K562 (cell line): ENCODE data around the gene ACOT7. TPM values are rescaled to one million over a fixed set of nuclear protein-coding genes. Genes with fewer than 3 reads are reported as not detected.

Source experiments
- ATAC-seq: fragments of 200-7000 bp; cut with Tn5 transposase; 3 replicates; pipeline ENCODE4 v1.9.1; 2020; ENCODE audit warnings: moderate library complexity
- BruUV-seq: library from RNA; stranded (reverse); fragments of 400-500 nt; replicated peaks from 2 replicates; lab custom pipeline; 2021; lab: Mats Ljungman, UMichigan
- CTCF ChIA-PET: fragments of 300-600 bp; formaldehyde crosslinking; extraction: SDS; loops from one replicate; lab custom pipeline; 2021; ENCODE audit warnings: low intra/inter-chr PET ratio; lab: Yijun Ruan, JAX
- POLR2A ChIA-PET: fragments of 300-600, 350-650 bp; sonication (Branson Sonifier 250); formaldehyde crosslinking; extraction: SDS; loops from one replicate; lab custom pipeline; 2021; ENCODE audit warnings: antibody characterized with exemption, inconsistent platforms; lab: Yijun Ruan, JAX
- DNase-seq, 4 experiments: peaks; one replicate each; pipeline versions ENCODE4 v3.0.0 to v3.0.0-alpha.2; 2011 to 2018; ENCODE audit warnings: low spot score in 3 of 4, mixed read lengths in 3 of 4; ENCODE audit errors: extremely low read depth in 1 of 4
- FAIRE-seq: peaks from 2 replicates; lab custom pipeline; 2011; peaks lifted over from hg19 to GRCh38; lab: Jason Lieb, UNC
- H2AFZ ChIP-seq: 2 replicates; pipeline ENCODE4 v1.6.0; 2011; ENCODE audit warnings: low read depth, low read length, control low read depth, inconsistent platforms
- H3K27ac ChIP-seq: fragments of 200-600 bp; 3 replicates; pipeline ENCODE4 v1.8.0; 2011; ENCODE audit warnings: low read depth, mild to moderate bottlenecking, control low read depth, inconsistent platforms, low read length, moderate library complexity, mixed read lengths; ENCODE audit errors: extremely low read depth
- H3K27me3 ChIP-seq, 2 experiments: fragments of 300-600 bp in 1 of 2; 2 replicates in 1 of 2; 3 replicates in 1 of 2; pipeline versions ENCODE4 v1.6.0 to v1.8.0; 2011; ENCODE audit warnings: inconsistent platforms in 2 of 2, low read length in 2 of 2, mild to moderate bottlenecking in 1 of 2, mixed read lengths in 1 of 2, moderate library complexity in 1 of 2; ENCODE audit not compliant: control insufficient read depth in 2 of 2, insufficient read depth in 2 of 2
- H3K36me3 ChIP-seq: fragments of 300-600 bp; 3 replicates; pipeline ENCODE4 v1.8.0; 2011; ENCODE audit warnings: mild to moderate bottlenecking, low read length, inconsistent platforms; ENCODE audit not compliant: control insufficient read depth, insufficient read depth
- H3K4me1 ChIP-seq, 2 experiments: fragments of 200-600 bp in 1 of 2; replicated peaks in 1 of 2; 2 replicates in 1 of 2; 3 replicates in 1 of 2; pipeline versions ENCODE4 v1.5.1 to v1.8.0; 2011; ENCODE audit warnings: inconsistent platforms in 2 of 2, low read length in 2 of 2, mild to moderate bottlenecking in 1 of 2, mixed read lengths in 1 of 2, moderate library complexity in 1 of 2; ENCODE audit not compliant: control insufficient read depth in 2 of 2, insufficient read depth in 2 of 2
- H3K4me2 ChIP-seq: 2 replicates; pipeline ENCODE4 v1.6.1; 2011; ENCODE audit warnings: low read length, control low read depth, inconsistent platforms, mixed read lengths; ENCODE audit not compliant: insufficient read depth
- H3K4me3 ChIP-seq: fragments of 200-600 bp; sonication (generic), shearing (Covaris generic); 2 replicates; pipeline ENCODE4 v1.5.1; 2016; ENCODE audit warnings: control low read depth, inconsistent platforms
- H3K79me2 ChIP-seq: fragments of 200-600 bp; 3 replicates; pipeline ENCODE4 v1.8.0; 2011; ENCODE audit warnings: low read length, inconsistent platforms; ENCODE audit not compliant: control insufficient read depth, insufficient read depth
- H3K9ac ChIP-seq, 2 experiments: 2 replicates each; pipeline versions ENCODE4 v1.6.0 to v1.6.1; 2011; ENCODE audit warnings: low read depth in 2 of 2, low read length in 2 of 2, control low read depth in 1 of 2, inconsistent platforms in 1 of 2, mild to moderate bottlenecking in 1 of 2, mixed read lengths in 1 of 2; ENCODE audit not compliant: insufficient read depth in 1 of 2
- H3K9me1 ChIP-seq: one replicate; pipeline ENCODE4 v1.6.0; 2011; ENCODE audit warnings: inconsistent platforms, mild to moderate bottlenecking, low read length, moderate library complexity; ENCODE audit not compliant: control insufficient read depth, insufficient read depth
- H3K9me3 ChIP-seq: replicated peaks from 2 replicates; pipeline ENCODE4 v1.5.1; 2011; ENCODE audit warnings: low read depth, low read length, inconsistent platforms; ENCODE audit not compliant: control insufficient read depth, insufficient read depth
- H4K20me1 ChIP-seq: replicated peaks from 2 replicates; pipeline ENCODE4 v1.6.1; 2011; ENCODE audit warnings: low read length, inconsistent platforms, mixed read lengths; ENCODE audit not compliant: control insufficient read depth, insufficient read depth
- CBX8 ChIP-seq: fragments of 200-600 bp; sonication (generic); IDR thresholded peaks from 2 replicates; pipeline ENCODE4 v1.6.1; 2012; ENCODE audit warnings: borderline replicate concordance, mixed run types, low read depth, mild to moderate bottlenecking, moderate library complexity, mixed read lengths, low read length, control low read depth, inconsistent platforms; ENCODE audit not compliant: poor library complexity, severe bottlenecking; ENCODE audit errors: extremely low read depth
- NCOA2 ChIP-seq, 2 experiments: fragments of 450-650 bp; IDR thresholded peaks; 2 replicates each; pipeline ENCODE4 v1.6.1; 2018; ENCODE audit warnings: mild to moderate bottlenecking in 2 of 2, moderate library complexity in 1 of 2; ENCODE audit not compliant: partially characterized antibody in 2 of 2
- NFE2 ChIP-seq: IDR thresholded peaks from 2 replicates; pipeline ENCODE4 v1.6.1; 2014; ENCODE audit warnings: antibody characterized with exemption, low read depth
- NR4A1 ChIP-seq, 2 experiments: fragments of 250-450 bp in 1 of 2; fragments of 450-650 bp in 1 of 2; sonication (Bioruptor Pico) in 1 of 2; IDR thresholded peaks; 2 replicates each; pipeline versions ENCODE4 v1.4.0 to v1.6.1; 2016 to 2020; ENCODE audit warnings: mild to moderate bottlenecking in 2 of 2, missing compliant biosample characterization in 1 of 2, missing genetic modification characterization in 1 of 2, moderate library complexity in 1 of 2
- PHTF2 ChIP-seq: fragments of 250-450 bp; sonication (Bioruptor Pico); IDR thresholded peaks from 2 replicates; pipeline ENCODE4 v1.5.0; 2021; ENCODE audit warnings: mild to moderate bottlenecking
- PTTG1 ChIP-seq: fragments of 450-650 bp; IDR thresholded peaks from 2 replicates; pipeline ENCODE4 v1.6.1; 2016; ENCODE audit warnings: low read depth, mild to moderate bottlenecking, missing genetic modification characterization, missing compliant biosample characterization
- RBM25 ChIP-seq: fragments of 200-400 bp; formaldehyde crosslinking; IDR thresholded peaks from 2 replicates; pipeline ENCODE4 v1.6.1; 2018; ENCODE audit warnings: low read length, low read depth, moderate library complexity; ENCODE audit not compliant: severe bottlenecking
- RCOR1 ChIP-seq, 2 experiments: IDR thresholded peaks; 2 replicates each; pipeline ENCODE4 v1.6.1; 2012; ENCODE audit warnings: low read depth in 2 of 2, low read length in 2 of 2, borderline replicate concordance in 1 of 2, improper control_type of control experiment in 1 of 2
- SRSF9 ChIP-seq: fragments of 200-400 bp; formaldehyde crosslinking; IDR thresholded peaks from 2 replicates; pipeline ENCODE4 v1.6.1; 2017; ENCODE audit warnings: low read depth, low read length, borderline replicate concordance
- TCF7 ChIP-seq: sonication (generic); IDR thresholded peaks from 2 replicates; pipeline ENCODE4 v1.6.1; 2016; ENCODE audit warnings: antibody characterized with exemption, borderline replicate concordance
- ZNF133 ChIP-seq: fragments of 250-450 bp; sonication (Bioruptor Pico); IDR thresholded peaks from 2 replicates; pipeline ENCODE4 v1.4.0; 2020; ENCODE audit warnings: mild to moderate bottlenecking
- ZNF134 ChIP-seq: fragments of 250-450 bp; sonication (Bioruptor Pico); conservative IDR thresholded peaks from 2 replicates; pipeline ENCODE4 v1.4.0; 2020
- ZNF75A ChIP-seq: fragments of 450-650 bp; formaldehyde crosslinking; IDR thresholded peaks from 2 replicates; pipeline ENCODE4 v1.4.0; 2020; ENCODE audit warnings: mild to moderate bottlenecking
- WGBS: fragments of 100-300 bp; shearing (Covaris generic); methylation state at CpG from one replicate; pipeline ENCODE4 v1.1.6; 2016; ENCODE audit warnings: low coverage, mixed read lengths; ENCODE audit not compliant: insufficient coverage; ENCODE audit errors: missing lambda C conversion rate; 5-methylcytosine and 5-hydroxymethylcytosine counted together
- in situ Hi-C: fragments of 300-500 bp; cut with MboI; formaldehyde crosslinking; loops from 4 replicates; pipeline ENCODE4 v1.15.0; 2018; ENCODE audit warnings: inconsistent platforms, mixed read lengths
- intact Hi-C: fragments of 100-400 bp; cut with micrococcal nuclease; formaldehyde crosslinking; loops from 2 replicates; pipeline ENCODE4 v1.14.2; 2022
- polyA plus RNA-seq, 8 experiments: library from polyadenylated mRNA; depleted of rRNA in 4 of 8; stranded (reverse) in 5 of 8; unstranded in 3 of 8; fragments of >200 nt; fragmentation: Nextera tagmentation in 2 of 8; fragmentation: Illumina TruSeq in 1 of 8; extraction: Ambion mirVana in 2 of 8; extraction: Trizol in 1 of 8; gene quantifications; 2 replicates each; pipeline versions ENCODE4 v1.2.1 to v1.2.3, GENCODE V29; 2011 to 2014; ENCODE audit warnings: inconsistent platforms in 1 of 8, missing spikeins in 1 of 8
- total RNA-seq, 7 experiments: library from RNA; depleted of rRNA in 6 of 7; stranded (reverse); fragments of >200 nt in 6 of 7; fragmentation: Illumina TruSeq in 2 of 7; extraction: Trizol in 2 of 7; gene quantifications; 2 replicates each; pipeline versions ENCODE4 v1.2.1 to v1.2.3, GENCODE V29; 2011 to 2021; ENCODE audit warnings: low replicate concordance in 1 of 7
- TF ChIP-seq, protein P1 (sequence below): IDR thresholded peaks from 2 replicates; pipeline ENCODE4 v1.6.1; 2011; ENCODE audit warnings: borderline replicate concordance, low read depth, mild to moderate bottlenecking, moderate library complexity, low read length; ENCODE audit not compliant: insufficient read depth, poor library complexity, severe bottlenecking
- TF ChIP-seq, protein P2 (sequence below): sonication (generic); IDR thresholded peaks from 2 replicates; pipeline ENCODE4 v1.6.1; 2016
- TF ChIP-seq, protein P3 (sequence below): fragments of 250-450 bp; sonication (Bioruptor Pico); IDR thresholded peaks from 2 replicates; pipeline ENCODE4 v1.5.0; 2021; ENCODE audit warnings: mild to moderate bottlenecking, borderline replicate concordance

Gene ACOT7
- total and polyA plus RNA-seq, 9 of the 15 experiments (the other 6 are each of a cell fraction or from before 2014, with no cell fraction given): 7.0 to 92.6 (median 37.2) TPM

DNA sequence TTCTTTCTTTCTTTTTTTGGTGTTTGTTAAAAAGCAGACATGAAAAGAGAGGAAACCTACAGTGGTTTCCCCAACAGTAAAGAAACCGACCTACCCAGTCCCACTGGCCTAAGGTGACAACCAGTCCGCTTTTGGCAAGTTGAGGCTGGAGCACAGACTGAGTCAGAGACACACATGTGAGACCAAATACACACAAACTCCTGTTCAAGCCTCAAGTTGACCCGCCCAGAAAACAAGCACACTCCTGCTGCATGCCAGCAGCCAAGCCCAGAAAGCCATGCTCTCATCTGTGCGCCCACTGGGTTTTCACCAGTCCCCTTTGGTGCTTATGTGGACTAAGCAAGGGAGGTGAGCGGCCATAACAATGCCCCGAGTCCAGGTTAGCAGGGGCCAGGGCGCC, 68.1 kb downstream of the ACOT7 start (continued):
- TF ChIP-seq NR4A1 (CRISPR knock-in tag; IDR thresholded peaks at IDR 0.05): no peak
- TF ChIP-seq NR4A1 (tag; IDR thresholded peaks at IDR 0.05): no peak
- TF ChIP-seq, protein P1, sequence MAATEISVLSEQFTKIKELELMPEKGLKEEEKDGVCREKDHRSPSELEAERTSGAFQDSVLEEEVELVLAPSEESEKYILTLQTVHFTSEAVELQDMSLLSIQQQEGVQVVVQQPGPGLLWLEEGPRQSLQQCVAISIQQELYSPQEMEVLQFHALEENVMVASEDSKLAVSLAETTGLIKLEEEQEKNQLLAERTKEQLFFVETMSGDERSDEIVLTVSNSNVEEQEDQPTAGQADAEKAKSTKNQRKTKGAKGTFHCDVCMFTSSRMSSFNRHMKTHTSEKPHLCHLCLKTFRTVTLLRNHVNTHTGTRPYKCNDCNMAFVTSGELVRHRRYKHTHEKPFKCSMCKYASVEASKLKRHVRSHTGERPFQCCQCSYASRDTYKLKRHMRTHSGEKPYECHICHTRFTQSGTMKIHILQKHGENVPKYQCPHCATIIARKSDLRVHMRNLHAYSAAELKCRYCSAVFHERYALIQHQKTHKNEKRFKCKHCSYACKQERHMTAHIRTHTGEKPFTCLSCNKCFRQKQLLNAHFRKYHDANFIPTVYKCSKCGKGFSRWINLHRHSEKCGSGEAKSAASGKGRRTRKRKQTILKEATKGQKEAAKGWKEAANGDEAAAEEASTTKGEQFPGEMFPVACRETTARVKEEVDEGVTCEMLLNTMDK: no peak
- TF ChIP-seq RCOR1 (IDR thresholded peaks at IDR 0.05; ENCODE audit: borderline replicate concordance in 1 of 2, low read depth in 2 of 2, low read length in 2 of 2): no peak
- no peak for TF ChIP-seq CBX8
- TF ChIP-seq, protein P2, sequence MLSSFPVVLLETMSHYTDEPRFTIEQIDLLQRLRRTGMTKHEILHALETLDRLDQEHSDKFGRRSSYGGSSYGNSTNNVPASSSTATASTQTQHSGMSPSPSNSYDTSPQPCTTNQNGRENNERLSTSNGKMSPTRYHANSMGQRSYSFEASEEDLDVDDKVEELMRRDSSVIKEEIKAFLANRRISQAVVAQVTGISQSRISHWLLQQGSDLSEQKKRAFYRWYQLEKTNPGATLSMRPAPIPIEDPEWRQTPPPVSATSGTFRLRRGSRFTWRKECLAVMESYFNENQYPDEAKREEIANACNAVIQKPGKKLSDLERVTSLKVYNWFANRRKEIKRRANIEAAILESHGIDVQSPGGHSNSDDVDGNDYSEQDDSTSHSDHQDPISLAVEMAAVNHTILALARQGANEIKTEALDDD: no peak

DNA sequence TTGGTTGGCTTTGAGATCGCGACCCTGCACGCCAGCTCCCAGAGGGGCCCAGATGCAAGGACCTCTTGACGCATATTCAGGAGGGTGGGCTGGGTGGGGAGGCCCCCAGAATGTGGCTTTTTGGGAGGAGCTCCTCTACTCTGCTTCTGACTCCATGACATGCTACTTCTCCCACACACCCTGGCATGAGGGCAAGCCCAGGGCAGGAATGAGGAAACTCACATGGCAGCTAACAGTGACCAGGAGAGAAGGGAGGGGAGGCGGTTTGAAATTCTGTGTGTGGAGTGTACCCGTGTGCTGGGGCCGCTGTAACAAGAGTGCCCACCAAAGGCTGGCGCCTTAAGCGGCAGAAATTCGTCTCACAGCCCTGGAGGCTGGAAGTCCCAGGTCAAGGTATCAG, 71.4 kb downstream of the ACOT7 start:
- ATAC-seq (no peak), FAIRE-seq (no peak), DNase-seq (no peak)
- Histone ChIP-seq H3K9ac (peak overlapping the region in 1 of 2 experiments; percentile 39; a peak in 2 of 4 replicates), H3K4me1 (peaks cover 3 to 10% of the 10 kb centered on the region in 2 experiments), H3K36me3 (peaks cover 8% of the 10 kb centered on the region; the same call in 1 of the 3 replicates), H4K20me1 (no peaks in the 10 kb centered on the region; the same call in 1 of the 2 replicates), H3K4me2 (no peak overlapping the region), H3K9me3 (no peaks in the 10 kb centered on the region), H2AFZ (no peak overlapping the region), H3K79me2 (no peaks in the 10 kb centered on the region), H3K27ac (no peak overlapping the region), H3K9me1 (no peaks in the 10 kb centered on the region), H3K4me3 (no peak overlapping the region), H3K27me3 (no peaks in the 10 kb centered on the region)
- BruUV-seq: no TSS peak
- intact Hi-C loops (no loop called here), in situ Hi-C loops (no loop called here)
- ChIA-PET CTCF (no interaction called here), POLR2A (no interaction called here)
- WGBS: 84% methylated on average over 10 of the region's 10 CpGs
- TF ChIP-seq ZNF134 (CRISPR knock-in tag) (no peak), ZNF75A (CRISPR knock-in tag) (no peak), RBM25 (no peak), PTTG1 (tag) (no peak), ZNF133 (CRISPR knock-in tag) (no peak), TCF7 (no peak), NFE2 (no peak), NCOA2 (IDR thresholded peaks at IDR 0.05; ENCODE audit: partially characterized antibody in 2 of 2) (no peak), PHTF2 (no peak), SRSF9 (no peak)
- TF ChIP-seq, protein P3, sequence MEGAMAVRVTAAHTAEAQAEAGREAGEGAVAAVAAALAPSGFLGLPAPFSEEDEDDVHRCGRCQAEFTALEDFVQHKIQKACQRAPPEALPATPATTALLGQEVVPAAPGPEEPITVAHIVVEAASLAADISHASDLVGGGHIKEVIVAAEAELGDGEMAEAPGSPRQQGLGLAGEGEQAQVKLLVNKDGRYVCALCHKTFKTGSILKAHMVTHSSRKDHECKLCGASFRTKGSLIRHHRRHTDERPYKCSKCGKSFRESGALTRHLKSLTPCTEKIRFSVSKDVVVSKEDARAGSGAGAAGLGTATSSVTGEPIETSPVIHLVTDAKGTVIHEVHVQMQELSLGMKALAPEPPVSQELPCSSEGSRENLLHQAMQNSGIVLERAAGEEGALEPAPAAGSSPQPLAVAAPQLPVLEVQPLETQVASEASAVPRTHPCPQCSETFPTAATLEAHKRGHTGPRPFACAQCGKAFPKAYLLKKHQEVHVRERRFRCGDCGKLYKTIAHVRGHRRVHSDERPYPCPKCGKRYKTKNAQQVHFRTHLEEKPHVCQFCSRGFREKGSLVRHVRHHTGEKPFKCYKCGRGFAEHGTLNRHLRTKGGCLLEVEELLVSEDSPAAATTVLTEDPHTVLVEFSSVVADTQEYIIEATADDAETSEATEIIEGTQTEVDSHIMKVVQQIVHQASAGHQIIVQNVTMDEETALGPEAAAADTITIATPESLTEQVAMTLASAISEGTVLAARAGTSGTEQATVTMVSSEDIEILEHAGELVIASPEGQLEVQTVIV (CRISPR knock-in tag): no peak
